HG02938 (cell line): Measurements from ENCODE around the gene IL11.
"Not testable (repeated sequence)": the region's sequence is repeated elsewhere in the genome, so short reads cannot be mapped to it uniquely, and the experiment has no call there.

Experiments
- ATAC-seq: cut with Tn5 transposase; IDR thresholded peaks from one replicate; pipeline ENCODE4 v1.9.1; 2021; ENCODE audit warnings: mild to moderate bottlenecking, moderate library complexity; ENCODE audit not compliant: unreplicated experiment

IL11 gene

GRCh38 chr19:55370305-55370988 is at the start of gene IL11:
Gene IL11, minus strand, starts transcription at chr19:55370463. Its CDS starts 153 bp downstream, at chr19:55370310.
- ATAC-seq: no peak

GRCh38 chr19:55419624-55420236 is 49.5 kb upstream of the IL11 start:
- ATAC-seq: no peak

GRCh38 chr19:55419103-55419502 is 48.8 kb upstream of the IL11 start:
- no peak for ATAC-seq

- ATAC-seq: no peak
These were observed 47.9 kb upstream of the IL11 start for GRCh38 chr19:55418185-55418584.

DNA sequence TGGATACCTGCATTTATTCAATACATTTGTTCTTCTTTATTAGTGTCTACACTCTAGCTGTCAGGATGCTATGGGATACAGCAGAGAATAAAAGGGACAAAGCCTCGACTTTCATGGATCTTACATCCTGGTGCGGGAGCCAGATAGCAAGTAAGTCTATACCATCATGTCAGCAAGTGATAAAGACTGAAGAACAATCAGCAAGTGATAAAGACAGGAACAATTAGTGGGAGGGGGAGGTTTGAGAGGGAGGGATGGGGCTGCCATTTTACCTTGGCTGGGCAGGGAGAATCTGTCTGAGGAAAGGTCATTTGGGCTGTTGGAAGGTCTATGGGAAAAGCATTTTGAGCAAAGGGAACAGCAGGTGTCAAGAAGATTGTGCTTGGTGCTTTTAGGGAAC is 39.9 kb upstream of the IL11 start:
- ATAC-seq: no peak

DNA sequence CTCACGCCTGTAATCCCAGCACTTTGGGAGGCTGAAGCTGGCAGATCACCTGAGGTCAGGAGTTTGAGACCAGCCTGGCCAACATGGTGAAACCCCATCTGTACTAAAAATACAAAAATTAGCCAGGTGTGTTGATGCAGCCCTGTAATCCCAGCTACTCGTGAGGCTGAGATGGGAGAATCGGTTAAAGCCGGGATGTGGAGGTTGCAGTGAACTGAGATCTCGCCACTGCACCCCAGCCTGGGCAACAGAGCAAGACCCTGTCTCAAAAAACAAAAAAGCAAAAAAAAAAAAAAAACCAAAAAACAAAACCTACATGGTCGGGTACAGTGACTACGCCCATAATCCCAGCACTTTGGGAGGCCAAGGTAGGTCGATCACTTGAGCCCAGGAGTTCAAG is 38.9 kb upstream of the IL11 start:
- ATAC-seq: not testable (repeated sequence)

- no peak for ATAC-seq
These were observed 38.2 kb upstream of the IL11 start for GRCh38 chr19:55408533-55408872.

DNA sequence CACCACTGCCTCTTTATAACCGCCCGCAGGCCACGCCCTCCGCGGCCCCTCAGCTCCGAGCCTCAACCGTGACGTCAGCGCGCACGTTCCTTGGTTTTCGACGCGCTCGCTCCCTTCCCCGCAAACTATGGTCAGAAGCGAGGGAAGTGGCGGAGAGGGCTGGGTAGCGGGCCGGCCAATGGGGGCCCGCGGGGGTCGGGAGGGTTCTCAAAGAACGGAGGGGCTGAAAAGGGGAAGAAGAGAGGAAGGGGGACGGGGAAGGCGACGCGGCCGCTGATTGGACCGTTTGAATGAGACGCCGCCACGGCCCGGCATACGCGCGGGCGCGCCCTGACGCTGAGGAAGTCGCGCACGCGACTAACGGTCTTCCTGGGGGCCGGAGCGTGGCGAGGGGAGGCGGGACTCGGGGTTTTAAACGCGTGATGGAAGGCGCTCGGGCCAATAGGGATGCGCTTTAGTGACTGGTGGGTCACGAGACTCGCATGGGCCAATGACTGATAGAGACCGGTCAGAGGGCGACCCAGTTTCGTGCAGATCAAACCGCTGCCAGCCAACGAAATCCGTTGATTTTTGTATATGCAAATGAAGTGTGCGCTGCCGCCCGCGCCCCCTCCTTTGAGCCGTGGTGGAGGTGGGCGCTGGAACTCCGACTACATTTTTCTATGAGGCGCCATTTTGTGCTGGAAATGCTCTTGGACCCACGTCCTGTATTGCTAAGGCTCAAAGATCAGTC is 37.7 kb upstream of the IL11 start:
- ATAC-seq: peak; percentile 83

DNA sequence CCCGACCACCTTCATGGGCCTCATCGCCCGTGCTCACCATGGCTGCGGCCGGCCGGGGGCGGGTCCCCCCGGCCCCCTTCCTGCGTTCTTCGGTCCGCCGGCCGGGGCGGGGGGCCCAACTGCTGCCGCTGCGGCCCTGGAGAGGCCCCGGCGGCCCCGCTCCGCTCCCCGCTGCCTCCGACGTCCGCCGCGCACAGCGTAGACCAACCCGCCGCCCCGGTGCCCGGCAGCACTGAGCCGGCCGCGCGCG is 37.2 kb upstream of the IL11 start, which contains the start of gene UBE2S:
TSS of gene UBE2S (minus strand) at position 239 of the 250 bp plus-strand sequence. CDS start at position 40, 199 bp downstream.
- ATAC-seq: not testable (repeated sequence)

- no peak for ATAC-seq
These were observed 36.7 kb upstream of the IL11 start for GRCh38 chr19:55406826-55407549.

GRCh38 chr19:55406091-55406825 is 36.0 kb upstream of the IL11 start:
- ATAC-seq: no peak

GRCh38 chr19:55405638-55406037 is 35.4 kb upstream of the IL11 start:
- no peak for ATAC-seq

GRCh38 chr19:55402509-55402908 is 32.2 kb upstream of the IL11 start:
- no peak for ATAC-seq

GRCh38 chr19:55401390-55401789 is 31.1 kb upstream of the IL11 start:
- not testable (repeated sequence) for ATAC-seq

DNA sequence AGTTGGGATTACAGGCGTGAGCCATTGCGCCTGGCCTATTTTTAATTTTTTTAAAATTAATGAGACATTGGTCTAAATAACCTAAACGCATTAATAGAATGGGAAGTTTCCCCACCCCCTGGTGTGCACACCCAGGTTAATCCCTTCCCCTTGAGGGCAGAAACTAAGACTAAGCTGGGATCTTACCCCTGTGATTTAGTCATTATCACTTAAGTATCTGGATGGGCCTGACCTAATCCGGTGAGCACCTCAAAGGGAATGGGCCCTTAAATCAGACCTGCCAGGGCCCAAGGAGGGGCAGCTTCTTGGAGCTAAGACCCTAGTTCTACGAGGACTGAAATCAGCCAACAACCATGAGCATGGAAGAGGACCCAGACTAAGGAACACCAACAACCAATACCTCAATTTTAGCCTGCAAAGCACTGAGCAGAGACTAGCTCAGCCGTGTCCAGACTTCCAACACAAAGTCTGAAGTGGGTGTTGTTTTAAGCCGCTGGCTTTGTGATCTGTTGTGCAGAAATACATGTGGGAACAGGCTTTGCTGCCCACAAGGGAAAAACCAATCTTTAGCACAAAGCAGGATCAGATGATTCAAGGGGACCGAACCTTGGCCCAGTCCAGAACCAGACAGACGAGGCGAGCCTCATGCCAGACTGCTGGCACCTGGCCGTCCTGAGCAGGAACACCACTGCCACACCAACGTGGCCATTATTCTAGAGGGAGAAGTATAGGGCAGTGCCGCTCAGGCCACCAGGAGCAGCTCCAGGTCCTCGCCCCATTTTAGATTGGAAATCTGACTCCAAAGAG is 30.2 kb upstream of the IL11 start:
- no peak for ATAC-seq

DNA sequence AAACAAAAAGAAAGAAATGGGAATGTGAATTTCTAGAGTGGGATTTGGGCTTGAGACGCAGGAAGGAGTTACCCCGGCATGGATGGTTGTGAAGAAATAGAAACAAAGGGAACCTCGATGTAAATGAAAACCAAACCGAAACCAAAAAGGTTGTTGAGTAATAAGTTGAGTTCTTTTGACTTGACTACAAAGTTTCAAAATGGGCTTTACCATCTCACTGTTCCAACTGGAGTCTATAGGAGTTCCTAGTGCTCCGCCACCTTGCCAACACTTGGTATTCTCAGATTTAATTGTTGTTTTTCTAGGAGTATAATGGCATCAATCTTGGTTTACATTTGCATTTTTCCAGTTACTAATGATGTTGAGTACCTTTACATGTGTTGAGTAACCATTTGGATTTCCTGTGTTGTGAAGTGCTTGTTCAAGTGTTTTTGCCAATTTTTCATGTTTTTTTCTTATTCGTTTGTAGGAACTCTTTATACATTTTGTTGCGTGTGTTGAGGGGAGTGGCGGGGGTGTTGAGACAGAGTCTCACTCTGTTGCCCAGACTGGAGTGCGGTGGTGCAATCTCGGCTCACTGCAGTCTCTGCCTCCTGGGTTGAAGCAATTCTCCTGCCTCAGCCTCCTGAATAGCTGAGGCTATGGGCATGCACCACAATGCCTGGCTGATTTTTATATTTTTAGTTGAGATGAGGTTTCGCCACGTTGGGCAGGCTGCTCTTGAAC is 28.1 kb upstream of the IL11 start:
- no peak for ATAC-seq

- ATAC-seq: no peak
These were observed 22.8 kb upstream of the IL11 start for GRCh38 chr19:55392820-55393761.
